Panc1 (cell line): ENCODE results near the gene DPP9. TPM values are rescaled to one million over a fixed set of nuclear protein-coding genes. Genes with fewer than 3 reads are reported as not detected.

Source experiments
- ATAC-seq: fragments of 200-7000 bp; cut with Tn5 transposase; 2 replicates; pipeline ENCODE4 v1.9.1; 2020; ENCODE audit warnings: mild to moderate bottlenecking, moderate library complexity
- BruUV-seq: library from RNA; stranded (reverse); fragments of 400-500 nt; replicated peaks from 2 replicates; lab custom pipeline; 2021; lab: Mats Ljungman, UMichigan
- CTCF ChIA-PET: fragments of 300-600 bp; sonication (Branson Sonifier 250); formaldehyde crosslinking; loops from one replicate; lab custom pipeline; 2022; ENCODE audit warnings: antibody characterized with exemption; lab: Charles Lee
- POLR2A ChIA-PET: fragments of 300-600 bp; sonication (Branson Sonifier 250); formaldehyde crosslinking; loops from one replicate; lab custom pipeline; 2022; ENCODE audit warnings: antibody characterized with exemption; lab: Charles Lee
- DNase-seq: peaks from one replicate; pipeline ENCODE4 v3.0.0-alpha.2; 2010; ENCODE audit warnings: low read depth, low spot score
- H3K27ac ChIP-seq: 2 replicates; pipeline ENCODE4 v1.5.1; 2011; ENCODE audit warnings: mild to moderate bottlenecking, low read length, inconsistent platforms
- H3K27me3 ChIP-seq: fragments of 200-500 bp; sonication (Bioruptor generic); 2 replicates; pipeline ENCODE4 v1.6.0; 2014; ENCODE audit warnings: low read length, inconsistent platforms; ENCODE audit not compliant: control insufficient read depth, insufficient read depth
- H3K36me3 ChIP-seq: fragments of 200-500 bp; sonication (Bioruptor generic); 2 replicates; pipeline ENCODE4 v1.5.1; 2014; ENCODE audit warnings: inconsistent platforms, mild to moderate bottlenecking, low read length, moderate library complexity; ENCODE audit not compliant: control insufficient read depth, insufficient read depth
- H3K4me1 ChIP-seq: 2 replicates; pipeline ENCODE4 v1.5.1; 2011; ENCODE audit warnings: inconsistent platforms, mild to moderate bottlenecking, low read length, moderate library complexity; ENCODE audit not compliant: control insufficient read depth, insufficient read depth
- H3K4me3 ChIP-seq, 2 experiments: 2 replicates each; pipeline ENCODE4 v1.5.1; 2011 to 2012; ENCODE audit warnings: low read depth in 2 of 2, low read length in 2 of 2, mild to moderate bottlenecking in 2 of 2, inconsistent platforms in 1 of 2, moderate library complexity in 1 of 2
- H3K9me3 ChIP-seq: fragments of 200-500 bp; sonication (Bioruptor generic); 2 replicates; pipeline ENCODE4 v1.5.1; 2014; ENCODE audit warnings: low read depth, mild to moderate bottlenecking, inconsistent platforms, low read length, moderate library complexity; ENCODE audit not compliant: control insufficient read depth, insufficient read depth
- POLR2AphosphoS5 ChIP-seq: IDR thresholded peaks from 2 replicates; pipeline ENCODE4 v1.6.1; 2012; ENCODE audit warnings: mild to moderate bottlenecking, low read depth, low read length, moderate library complexity
- SIN3A ChIP-seq: IDR thresholded peaks from 2 replicates; pipeline ENCODE4 v1.6.1; 2012; ENCODE audit warnings: low read depth, mild to moderate bottlenecking, low read length, moderate library complexity, borderline replicate concordance; ENCODE audit not compliant: insufficient read depth
- TCF7L2 ChIP-seq: IDR thresholded peaks from 2 replicates; pipeline ENCODE4 v1.6.1; 2011; ENCODE audit warnings: mild to moderate bottlenecking, low read depth, low read length, inconsistent platforms
- in situ Hi-C: cut with HindIII; loops from 2 replicates; pipeline ENCODE4 v1.10.0; 2016; ENCODE audit warnings: low sequenced_read_pairs, low pct_unique_long_range_greater_than_20kb
- intact Hi-C: fragments of 100-400 bp; cut with micrococcal nuclease; formaldehyde crosslinking; loops from one replicate; pipeline ENCODE4 v1.10.0; 2022; ENCODE audit not compliant: unreplicated experiment
- total RNA-seq: library from RNA; stranded (reverse); gene quantifications from one replicate; pipeline ENCODE4 v1.2.1, GENCODE V29; 2021; ENCODE audit not compliant: unreplicated experiment
- TF ChIP-seq, protein P1 (sequence below), 2 experiments: IDR thresholded peaks; 2 replicates each; pipeline ENCODE4 v1.6.1; 2011 to 2012; ENCODE audit warnings: low read depth in 2 of 2, control low read depth in 1 of 2, low read length in 1 of 2, mild to moderate bottlenecking in 1 of 2, moderate library complexity in 1 of 2; ENCODE audit not compliant: insufficient read depth in 1 of 2
- TF ChIP-seq, protein P2 (sequence below): fragments of 450-650 bp; IDR thresholded peaks from 2 replicates; pipeline ENCODE4 v1.5.1; 2017; ENCODE audit warnings: mild to moderate bottlenecking

The DPP9 gene
- total RNA-seq, 1 experiment from 2014 or later = 108 TPM

DNA sequence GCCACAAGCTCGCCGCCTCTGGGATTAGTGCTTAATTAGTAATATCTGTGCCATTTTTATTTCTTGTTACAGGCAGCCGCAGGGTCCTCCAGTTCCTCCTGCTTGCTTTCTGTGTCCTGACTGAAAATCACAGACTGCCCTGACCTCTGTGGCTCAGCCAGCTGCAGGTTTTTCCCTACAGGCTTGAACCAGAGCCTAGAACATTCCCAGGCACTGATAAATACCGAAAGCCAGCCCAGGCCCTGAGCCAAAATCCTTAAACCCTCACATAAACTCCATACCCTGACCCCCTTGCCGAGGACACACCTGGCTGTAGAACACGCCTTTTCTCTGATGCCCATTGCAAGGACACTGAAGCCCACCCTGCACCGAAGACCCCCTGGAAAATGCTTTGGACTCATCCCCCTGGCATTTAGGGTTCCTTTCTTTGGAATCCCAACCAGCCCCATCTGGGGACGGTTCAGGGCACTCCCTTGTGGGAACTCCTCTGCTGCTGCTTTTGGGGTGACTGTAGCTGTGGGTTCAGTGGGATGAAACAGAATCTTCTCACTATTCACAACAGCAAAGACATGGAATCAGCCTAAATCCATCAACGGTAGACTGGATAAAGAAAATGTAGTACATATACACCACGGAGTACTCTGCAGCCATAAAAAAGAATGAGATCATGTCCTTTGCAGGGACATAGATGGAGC, 15.5 kb downstream of the DPP9 start:
- in situ Hi-C loops (no loop called here), intact Hi-C loops (no loop called here)
- no TSS peak for BruUV-seq
- ATAC-seq (no peak), DNase-seq (no peak)
- no peak overlapping the region for H3K4me3 ChIP-seq
- no peaks in the 10 kb centered on the region for H3K9me3 ChIP-seq
- H3K4me1 ChIP-seq = peaks cover 2% of the 10 kb centered on the region; the same call in 1 of the 2 replicates
- peaks cover 1% of the 10 kb centered on the region; the same call in 1 of the 2 replicates for H3K36me3 ChIP-seq
- TF ChIP-seq TCF7L2 (no peak), POLR2AphosphoS5 (no peak), SIN3A (no peak)
- TF ChIP-seq, protein P1, sequence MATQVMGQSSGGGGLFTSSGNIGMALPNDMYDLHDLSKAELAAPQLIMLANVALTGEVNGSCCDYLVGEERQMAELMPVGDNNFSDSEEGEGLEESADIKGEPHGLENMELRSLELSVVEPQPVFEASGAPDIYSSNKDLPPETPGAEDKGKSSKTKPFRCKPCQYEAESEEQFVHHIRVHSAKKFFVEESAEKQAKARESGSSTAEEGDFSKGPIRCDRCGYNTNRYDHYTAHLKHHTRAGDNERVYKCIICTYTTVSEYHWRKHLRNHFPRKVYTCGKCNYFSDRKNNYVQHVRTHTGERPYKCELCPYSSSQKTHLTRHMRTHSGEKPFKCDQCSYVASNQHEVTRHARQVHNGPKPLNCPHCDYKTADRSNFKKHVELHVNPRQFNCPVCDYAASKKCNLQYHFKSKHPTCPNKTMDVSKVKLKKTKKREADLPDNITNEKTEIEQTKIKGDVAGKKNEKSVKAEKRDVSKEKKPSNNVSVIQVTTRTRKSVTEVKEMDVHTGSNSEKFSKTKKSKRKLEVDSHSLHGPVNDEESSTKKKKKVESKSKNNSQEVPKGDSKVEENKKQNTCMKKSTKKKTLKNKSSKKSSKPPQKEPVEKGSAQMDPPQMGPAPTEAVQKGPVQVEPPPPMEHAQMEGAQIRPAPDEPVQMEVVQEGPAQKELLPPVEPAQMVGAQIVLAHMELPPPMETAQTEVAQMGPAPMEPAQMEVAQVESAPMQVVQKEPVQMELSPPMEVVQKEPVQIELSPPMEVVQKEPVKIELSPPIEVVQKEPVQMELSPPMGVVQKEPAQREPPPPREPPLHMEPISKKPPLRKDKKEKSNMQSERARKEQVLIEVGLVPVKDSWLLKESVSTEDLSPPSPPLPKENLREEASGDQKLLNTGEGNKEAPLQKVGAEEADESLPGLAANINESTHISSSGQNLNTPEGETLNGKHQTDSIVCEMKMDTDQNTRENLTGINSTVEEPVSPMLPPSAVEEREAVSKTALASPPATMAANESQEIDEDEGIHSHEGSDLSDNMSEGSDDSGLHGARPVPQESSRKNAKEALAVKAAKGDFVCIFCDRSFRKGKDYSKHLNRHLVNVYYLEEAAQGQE (IDR thresholded peaks at IDR 0.05; ENCODE audit: insufficient read depth in 1 of 2, low read depth in 2 of 2, low read length in 1 of 2) = no peak
- TF ChIP-seq, protein P2, sequence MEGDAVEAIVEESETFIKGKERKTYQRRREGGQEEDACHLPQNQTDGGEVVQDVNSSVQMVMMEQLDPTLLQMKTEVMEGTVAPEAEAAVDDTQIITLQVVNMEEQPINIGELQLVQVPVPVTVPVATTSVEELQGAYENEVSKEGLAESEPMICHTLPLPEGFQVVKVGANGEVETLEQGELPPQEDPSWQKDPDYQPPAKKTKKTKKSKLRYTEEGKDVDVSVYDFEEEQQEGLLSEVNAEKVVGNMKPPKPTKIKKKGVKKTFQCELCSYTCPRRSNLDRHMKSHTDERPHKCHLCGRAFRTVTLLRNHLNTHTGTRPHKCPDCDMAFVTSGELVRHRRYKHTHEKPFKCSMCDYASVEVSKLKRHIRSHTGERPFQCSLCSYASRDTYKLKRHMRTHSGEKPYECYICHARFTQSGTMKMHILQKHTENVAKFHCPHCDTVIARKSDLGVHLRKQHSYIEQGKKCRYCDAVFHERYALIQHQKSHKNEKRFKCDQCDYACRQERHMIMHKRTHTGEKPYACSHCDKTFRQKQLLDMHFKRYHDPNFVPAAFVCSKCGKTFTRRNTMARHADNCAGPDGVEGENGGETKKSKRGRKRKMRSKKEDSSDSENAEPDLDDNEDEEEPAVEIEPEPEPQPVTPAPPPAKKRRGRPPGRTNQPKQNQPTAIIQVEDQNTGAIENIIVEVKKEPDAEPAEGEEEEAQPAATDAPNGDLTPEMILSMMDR = no peak
- H3K27ac ChIP-seq = no peak overlapping the region
- CTCF ChIA-PET = no interaction called here
- POLR2A ChIA-PET = no interaction called here
- no peaks in the 10 kb centered on the region for H3K27me3 ChIP-seq

DNA sequence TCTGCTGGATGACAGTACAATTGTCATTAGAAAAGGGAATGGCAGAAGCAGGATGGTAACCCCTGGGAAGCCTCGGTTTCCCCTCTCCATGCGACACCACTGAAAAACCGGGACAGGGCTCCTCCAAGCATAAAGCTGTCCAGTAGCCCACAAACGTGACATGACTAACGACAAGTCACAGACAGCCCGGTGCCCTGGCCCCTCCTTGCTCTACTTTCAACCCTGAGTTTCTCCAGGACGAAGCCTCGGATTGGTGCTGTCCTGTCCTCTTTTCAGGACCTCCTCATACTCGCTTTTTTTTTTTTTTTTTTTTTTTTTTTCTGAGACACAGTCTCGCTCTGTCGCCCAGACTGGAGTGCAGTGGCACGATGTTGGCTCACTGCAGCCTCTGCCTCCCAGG, 16.3 kb downstream of the DPP9 start:
- Histone ChIP-seq H3K9me3 (no peaks in the 10 kb centered on the region), H3K27me3 (no peaks in the 10 kb centered on the region), H3K36me3 (peaks cover 2% of the 10 kb centered on the region; the same call in 1 of the 2 replicates), H3K27ac (no peak overlapping the region), H3K4me3 (no peak overlapping the region), H3K4me1 (no peaks in the 10 kb centered on the region)
- no TSS peak for BruUV-seq
- TF ChIP-seq, protein P1 (IDR thresholded peaks at IDR 0.05; ENCODE audit: insufficient read depth in 1 of 2, low read depth in 2 of 2, low read length in 1 of 2) = no peak
- TF ChIP-seq SIN3A (no peak), TCF7L2 (no peak), POLR2AphosphoS5 (no peak)
- TF ChIP-seq, protein P2 = no peak
- no peak for DNase-seq
- no peak for ATAC-seq
- CTCF ChIA-PET = no interaction called here
- in situ Hi-C loops (no loop called here), intact Hi-C loops (no loop called here)
- POLR2A ChIA-PET = no interaction called here
